NCI-H774 (cell line): ENCODE measurements around the gene DOK3.
A peak's percentile ranks its signal among the peaks of the same experiment; 100 is the strongest.
"Not testable (repeated sequence)": the region's sequence is repeated elsewhere in the genome, so short reads cannot be mapped to it uniquely, and the experiment has no call there.

Experiments used
- DNase-seq: peaks from one replicate; lab custom pipeline; 2025; lab: John Stamatoyannopoulos, UW

The DOK3 gene

GRCh38 chr5:177497292-177498012 lies 12.2 kb downstream of the DOK3 start, which contains the start of gene PDLIM7:
Gene PDLIM7 (minus strand): TSS chr5:177497604. CDS start chr5:177496512, 1,092 bp downstream.
- peak; percentile 88 for DNase-seq

GRCh38 chr5:177496727-177497291 lies 12.8 kb downstream of the DOK3 start:
- peak; percentile 9 for DNase-seq

GRCh38 chr5:177496070-177496726 lies 13.4 kb downstream of the DOK3 start:
- no peak for DNase-seq

GRCh38 chr5:177495243-177496060 lies 14.2 kb downstream of the DOK3 start:
- no peak for DNase-seq

- DNase-seq, result no peak
Measured at GRCh38 chr5:177494346-177495195, 15.1 kb downstream of the DOK3 start.

GRCh38 chr5:177493795-177494345 lies 15.8 kb downstream of the DOK3 start:
- DNase-seq, result no peak

- DNase-seq, result no peak
Measured at GRCh38 chr5:177492841-177493240, 16.8 kb downstream of the DOK3 start.

GRCh38 chr5:177491983-177492746 lies 17.5 kb downstream of the DOK3 start:
- DNase-seq, result no peak

- DNase-seq, result no peak
Measured at GRCh38 chr5:177491429-177491945, 18.1 kb downstream of the DOK3 start.

- no peak for DNase-seq
Measured at GRCh38 chr5:177490992-177491391, 18.6 kb downstream of the DOK3 start.

- no peak for DNase-seq
Measured at GRCh38 chr5:177490311-177490991, 19.2 kb downstream of the DOK3 start.

- no peak for DNase-seq
Measured at GRCh38 chr5:177489119-177489716, 20.4 kb downstream of the DOK3 start.

GRCh38 chr5:177487975-177488374 lies 21.7 kb downstream of the DOK3 start:
- no peak for DNase-seq

- no peak for DNase-seq
Measured at GRCh38 chr5:177487144-177487543, 22.5 kb downstream of the DOK3 start.

- no peak for DNase-seq
Measured at GRCh38 chr5:177486256-177486655, 23.4 kb downstream of the DOK3 start.

- DNase-seq, result not testable (repeated sequence)
Measured at GRCh38 chr5:177485753-177486152, 23.9 kb downstream of the DOK3 start.

GRCh38 chr5:177484902-177485549 lies 24.6 kb downstream of the DOK3 start:
- no peak for DNase-seq
